Amniotic stem cell (primary cell): ENCODE measurements around the gene SMG1.
"Not testable (repeated sequence)": the region's sequence is repeated elsewhere in the genome, so short reads cannot be mapped to it uniquely, and the experiment has no call there.

Experiments used
- DNase-seq: peaks from one replicate; lab custom pipeline; 2025; lab: John Stamatoyannopoulos, UW

Gene SMG1

GRCh38 chr16:18797746-18798145 lies 128.5 kb downstream of the SMG1 start:
- no peak for DNase-seq

- DNase-seq, result no peak
Observed at GRCh38 chr16:18796377-18796776, 129.8 kb downstream of the SMG1 start.

- no peak for DNase-seq
Observed at GRCh38 chr16:18792836-18793433, 133.3 kb downstream of the SMG1 start.

GRCh38 chr16:18789850-18790706 lies 136.1 kb downstream of the SMG1 start, which contains the start of gene RPS15A:
RPS15A (minus strand) TSS chr16:18790334; CDS start chr16:18789113, 1,221 bp downstream.
- peak; percentile 91 for DNase-seq

- no peak for DNase-seq
Observed at GRCh38 chr16:18789515-18789849, 136.7 kb downstream of the SMG1 start.

- no peak for DNase-seq
Observed at GRCh38 chr16:18788828-18789514, 137.2 kb downstream of the SMG1 start.

GRCh38 chr16:18784917-18785623 lies 141.1 kb downstream of the SMG1 start:
- DNase-seq, result no peak

- DNase-seq, result no peak
Observed at GRCh38 chr16:18783430-18784341, 142.5 kb downstream of the SMG1 start.

- DNase-seq, result no peak
Observed at GRCh38 chr16:18782697-18783429, 143.3 kb downstream of the SMG1 start.

- not testable (repeated sequence) for DNase-seq
Observed at GRCh38 chr16:18781232-18781631, 145.0 kb downstream of the SMG1 start.

- DNase-seq, result not testable (repeated sequence)
Observed at GRCh38 chr16:18780460-18781026, 145.7 kb downstream of the SMG1 start.

GRCh38 chr16:18777664-18778063 lies 148.5 kb downstream of the SMG1 start:
- not testable (repeated sequence) for DNase-seq

- DNase-seq, result not testable (repeated sequence)
Observed at GRCh38 chr16:18776334-18776733, 149.9 kb downstream of the SMG1 start.

- not testable (repeated sequence) for DNase-seq
Observed at GRCh38 chr16:18774651-18775050, 151.6 kb downstream of the SMG1 start.

GRCh38 chr16:18772171-18772570 lies 154.0 kb downstream of the SMG1 start:
- DNase-seq, result not testable (repeated sequence)

GRCh38 chr16:18770336-18770962 lies 155.8 kb downstream of the SMG1 start:
- not testable (repeated sequence) for DNase-seq

- DNase-seq, result not testable (repeated sequence)
Observed at GRCh38 chr16:18767217-18767616, 159.0 kb downstream of the SMG1 start.

- not testable (repeated sequence) for DNase-seq
Observed at GRCh38 chr16:18762713-18763112, 163.5 kb downstream of the SMG1 start.
